GM21367 (cell line): Measurements from ENCODE around the gene CDH4.

Experiments
- ATAC-seq: cut with Tn5 transposase; IDR thresholded peaks from one replicate; pipeline ENCODE4 v1.9.1; 2021; ENCODE audit not compliant: unreplicated experiment

CDH4 gene

DNA sequence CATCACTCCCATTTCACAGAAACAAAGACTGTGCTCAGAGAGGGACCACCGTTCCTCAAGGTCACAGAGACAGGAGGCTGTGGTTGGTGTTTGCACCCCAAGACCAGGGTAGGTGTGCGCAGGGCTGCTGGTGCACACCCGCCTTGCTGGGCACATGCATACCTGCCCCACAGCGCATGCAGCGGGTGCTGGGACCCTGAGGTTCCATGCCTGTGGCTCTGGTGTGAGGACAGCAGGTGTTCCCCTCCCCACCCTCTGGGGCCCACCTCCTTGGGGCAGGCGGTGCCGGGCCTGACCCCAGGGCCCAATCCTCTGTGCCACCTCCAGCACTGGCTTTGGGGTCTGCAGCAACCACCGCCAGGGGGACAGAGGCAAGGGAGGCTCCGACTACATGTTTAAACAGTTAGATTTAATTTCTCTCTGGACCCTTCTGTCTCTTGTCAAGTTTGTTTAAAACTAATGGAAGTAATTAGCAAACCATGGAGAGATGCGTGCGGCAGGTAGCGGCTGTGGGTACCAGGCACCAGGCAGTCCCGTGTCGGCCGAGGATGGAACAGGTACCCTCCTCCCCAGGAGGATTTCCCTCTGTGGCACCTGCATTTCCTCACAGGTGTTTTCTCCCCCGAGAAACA, 485.9 kb downstream of the CDH4 start:
- ATAC-seq: no peak

DNA sequence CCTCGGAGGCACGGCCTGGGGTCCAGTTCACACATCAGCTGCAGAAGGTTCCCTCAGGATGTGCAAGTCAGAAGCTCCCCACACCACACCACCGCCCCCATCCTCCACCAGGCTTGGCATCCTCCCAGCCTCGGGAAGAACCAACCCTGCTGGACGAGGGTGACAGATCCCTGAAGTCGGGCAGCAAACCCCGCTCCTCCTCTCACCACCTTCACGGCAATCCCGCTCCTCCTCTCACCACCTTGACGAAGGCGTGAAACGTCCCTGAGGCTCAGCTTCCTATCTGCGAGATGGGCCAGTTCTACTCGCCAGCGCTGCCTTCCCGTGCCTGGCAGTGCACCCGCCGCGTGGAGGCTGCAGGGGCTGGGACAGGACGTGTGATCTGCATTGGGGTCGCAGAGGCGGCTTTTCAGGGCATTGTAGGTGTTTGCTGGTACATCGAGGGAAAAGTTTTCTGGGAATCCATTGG, 486.6 kb downstream of the CDH4 start:
- ATAC-seq: no peak

DNA sequence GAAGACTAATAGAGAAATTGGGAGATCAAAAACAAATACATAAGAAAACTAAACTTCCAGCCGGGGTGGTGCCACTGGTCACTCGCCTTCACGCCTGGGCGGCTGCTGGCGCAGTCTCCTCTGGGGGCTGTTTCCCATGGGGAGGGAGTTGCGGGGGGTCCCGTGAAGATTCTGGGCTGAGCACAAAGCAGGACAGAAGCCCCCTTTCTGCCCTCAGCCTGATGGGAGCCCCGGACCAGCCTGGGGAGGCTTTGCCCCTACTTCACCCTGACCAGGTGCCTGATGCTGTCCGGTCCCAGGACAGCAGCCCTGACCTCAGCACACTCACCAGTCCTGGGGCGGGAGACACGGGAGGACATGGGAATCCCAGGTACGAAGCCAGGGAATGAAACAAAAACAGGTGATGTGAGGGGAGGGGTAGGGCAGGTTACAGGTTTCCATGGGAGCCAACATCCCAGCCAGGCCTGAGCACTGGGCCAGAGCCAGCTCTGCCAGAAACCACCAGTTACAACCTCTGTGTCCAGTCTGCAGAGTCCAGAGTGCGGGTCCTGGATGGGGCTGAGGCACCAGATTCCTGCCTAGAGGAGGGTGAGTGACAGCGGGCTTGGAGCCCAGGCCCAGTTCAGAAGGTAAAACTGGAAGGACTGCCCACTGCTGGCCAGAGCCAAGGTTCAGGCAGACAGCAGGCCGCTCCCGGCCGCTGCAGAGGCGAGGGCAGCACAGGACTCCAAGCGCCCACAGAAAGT, 487.2 kb downstream of the CDH4 start:
- ATAC-seq: no peak

DNA sequence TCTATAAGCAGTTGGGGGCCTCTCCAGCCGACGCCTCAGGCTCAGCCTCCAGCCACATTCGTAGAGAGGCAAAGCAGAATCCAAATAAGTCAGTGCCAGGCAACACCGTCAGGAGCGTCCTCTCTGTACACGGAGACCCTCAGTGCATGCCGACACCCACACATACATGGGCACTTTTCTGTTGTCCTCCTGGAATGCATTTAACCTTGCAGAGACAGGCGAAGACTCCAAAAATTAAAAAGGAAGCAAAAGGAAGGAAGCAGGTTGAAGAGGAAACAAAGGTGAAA, 487.7 kb downstream of the CDH4 start:
- ATAC-seq: no peak

DNA sequence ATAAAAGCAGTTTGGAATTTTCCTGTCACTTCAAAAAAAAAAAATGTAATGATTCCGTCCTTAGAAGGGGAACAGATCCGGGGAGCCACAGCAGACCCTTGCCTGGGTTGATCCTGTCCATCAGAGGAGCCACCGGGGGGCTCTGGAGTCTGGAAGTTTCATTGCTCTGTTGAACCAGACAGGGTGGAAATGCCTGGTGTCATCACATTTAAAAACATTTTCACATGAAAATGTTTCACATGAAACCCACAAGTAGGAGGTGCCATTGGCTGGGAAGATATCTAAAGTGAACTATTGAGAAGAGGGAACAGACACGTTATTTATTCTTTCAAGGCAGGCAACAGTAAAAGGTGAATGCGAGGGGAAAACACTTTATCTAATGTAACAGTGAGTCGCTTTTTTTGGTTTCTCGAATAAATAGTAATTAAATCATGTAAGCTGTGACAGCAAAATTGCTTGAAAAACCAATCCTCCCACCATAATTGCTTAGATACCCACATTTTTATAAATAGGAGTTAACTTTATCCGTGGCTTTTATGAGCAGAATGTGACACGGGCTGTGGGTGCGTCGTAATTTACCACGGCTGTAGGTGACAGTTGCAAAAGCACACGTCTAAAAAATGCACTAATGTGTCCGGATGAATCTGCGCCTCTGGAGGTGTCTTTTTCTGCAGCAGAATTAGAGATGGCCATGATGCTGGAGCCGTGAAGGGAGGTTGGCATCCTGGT, 490.2 kb downstream of the CDH4 start:
- ATAC-seq: no peak

DNA sequence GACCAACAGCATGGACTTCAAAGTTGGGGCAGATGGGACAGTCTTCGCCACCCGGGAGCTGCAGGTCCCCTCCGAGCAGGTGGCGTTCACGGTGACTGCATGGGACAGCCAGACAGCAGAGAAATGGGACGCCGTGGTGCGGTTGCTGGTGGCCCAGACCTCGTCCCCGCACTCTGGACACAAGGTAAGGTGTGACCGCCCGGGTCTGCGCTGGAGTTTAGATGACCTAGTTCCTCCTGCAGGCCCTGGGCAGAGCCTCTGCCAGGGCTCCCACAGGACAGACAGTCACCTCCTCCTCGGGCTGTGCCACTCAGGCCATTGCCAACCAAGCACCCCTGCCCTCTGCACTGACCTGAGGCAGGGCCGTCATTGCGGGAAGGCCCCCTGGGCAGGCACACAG, 491.5 kb downstream of the CDH4 start:
- ATAC-seq: no peak

DNA sequence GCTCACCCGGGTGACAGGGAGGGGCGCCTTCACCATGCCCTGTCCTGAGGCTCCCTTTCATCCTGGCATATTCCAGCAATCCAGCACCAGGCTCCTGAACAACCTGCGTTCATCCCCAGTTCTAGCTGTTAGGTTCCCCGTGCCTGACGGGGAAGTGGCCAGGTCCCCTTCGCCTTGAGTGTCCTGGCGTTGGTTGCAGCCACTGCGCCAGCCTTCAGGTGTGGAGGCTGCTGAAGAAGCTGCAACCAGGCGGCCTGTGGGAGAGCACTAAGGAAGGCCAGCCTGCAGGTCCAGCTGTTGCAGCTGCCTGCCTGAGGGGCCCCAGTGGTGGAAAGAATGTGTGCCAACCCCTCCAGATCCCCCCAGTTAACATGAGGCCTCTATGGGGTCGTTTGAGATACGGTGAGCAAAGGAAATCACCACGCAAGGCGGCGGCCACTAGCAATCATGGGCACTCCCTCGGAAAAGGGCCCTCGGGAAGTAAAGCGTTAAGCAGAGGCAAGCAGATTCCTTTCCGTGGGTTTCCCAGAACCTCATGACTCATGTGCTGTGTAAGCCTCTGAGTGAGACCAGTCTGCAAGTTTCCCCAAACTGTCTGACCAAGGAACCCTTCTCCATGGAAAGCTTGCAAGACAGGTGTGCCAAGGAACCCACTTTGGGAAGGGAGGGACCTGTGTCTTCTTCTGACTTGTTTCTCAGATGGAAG, 492.8 kb downstream of the CDH4 start:
- ATAC-seq: no peak

DNA sequence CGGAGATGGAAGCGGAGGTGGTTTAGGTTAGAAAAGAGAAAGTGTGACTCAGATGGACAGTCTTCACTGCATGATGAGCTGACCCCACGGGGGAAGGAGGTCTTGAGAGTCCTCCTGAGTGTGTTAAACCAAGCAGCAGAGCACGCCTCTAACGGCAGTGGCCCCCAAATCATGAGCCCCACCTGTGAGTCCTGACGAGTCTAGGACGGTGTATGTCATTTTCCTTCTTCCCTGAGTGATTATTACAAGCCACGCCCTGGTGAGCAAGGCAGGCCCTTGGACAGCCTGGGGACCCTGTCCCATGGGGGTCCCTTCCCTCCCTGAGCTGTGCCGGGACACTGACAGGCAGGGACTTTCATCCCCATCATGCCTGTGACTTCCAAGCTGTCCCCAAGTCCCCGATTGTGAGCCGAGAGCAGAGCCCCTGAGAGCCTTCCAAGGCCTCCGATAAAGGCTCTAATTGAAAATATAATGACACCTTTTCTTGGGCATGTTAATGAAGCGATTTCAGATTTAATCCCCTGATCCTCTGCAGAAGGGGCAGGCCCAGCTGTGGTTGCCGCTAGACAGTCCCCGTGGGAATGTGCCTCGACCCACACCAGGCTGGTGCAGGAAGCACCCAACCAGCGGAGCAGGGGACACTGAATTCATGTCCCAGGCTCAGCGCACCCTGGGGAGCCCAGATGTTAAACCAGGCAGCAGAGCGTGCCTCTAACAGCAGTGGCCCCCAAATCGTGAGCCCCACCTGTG, 493.5 kb downstream of the CDH4 start:
- ATAC-seq: no peak

DNA sequence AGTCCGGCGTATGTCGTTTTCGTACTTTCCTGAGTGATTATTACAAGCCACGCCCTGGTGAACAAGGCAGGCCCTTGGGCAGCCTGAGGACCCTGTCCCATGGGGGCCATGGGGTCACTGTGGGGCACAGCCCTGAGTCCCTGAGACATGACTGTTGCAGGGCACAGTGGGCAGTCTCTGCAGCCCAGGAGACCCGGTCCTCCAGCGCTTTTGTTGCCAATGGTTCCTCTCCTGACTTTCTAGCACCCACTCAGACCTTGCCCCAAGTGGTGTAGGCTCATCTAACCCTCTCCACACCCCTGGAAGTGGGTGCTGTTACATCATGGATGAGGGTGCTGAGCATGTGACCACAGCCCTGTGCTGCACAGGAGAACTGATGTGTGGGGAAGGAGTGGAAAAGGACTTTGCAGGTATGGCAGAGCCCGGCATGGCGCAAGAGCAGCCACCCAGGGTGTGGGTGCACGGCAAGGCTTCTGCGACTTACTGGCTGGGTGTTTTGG, 494.1 kb downstream of the CDH4 start:
- ATAC-seq: no peak

DNA sequence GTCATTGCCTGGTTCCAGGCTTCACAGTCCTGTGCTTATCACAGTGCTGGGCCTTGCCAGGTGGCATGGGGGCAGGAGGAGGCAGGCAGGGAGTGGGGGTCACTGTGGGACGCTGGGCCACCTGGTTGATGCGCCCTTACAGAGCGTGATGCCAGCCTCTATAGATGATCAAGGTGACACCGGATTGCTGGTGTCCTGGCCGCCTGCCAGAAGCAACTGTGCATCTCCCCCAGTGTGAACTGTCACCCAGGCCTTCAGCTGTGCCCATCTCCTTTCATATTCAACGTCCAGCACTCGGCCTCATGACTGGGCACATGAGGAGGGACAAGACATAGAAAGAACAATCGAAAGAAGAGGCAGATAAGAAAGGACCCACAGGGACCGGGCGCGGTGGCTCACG, 494.7 kb downstream of the CDH4 start:
- no peak for ATAC-seq

DNA sequence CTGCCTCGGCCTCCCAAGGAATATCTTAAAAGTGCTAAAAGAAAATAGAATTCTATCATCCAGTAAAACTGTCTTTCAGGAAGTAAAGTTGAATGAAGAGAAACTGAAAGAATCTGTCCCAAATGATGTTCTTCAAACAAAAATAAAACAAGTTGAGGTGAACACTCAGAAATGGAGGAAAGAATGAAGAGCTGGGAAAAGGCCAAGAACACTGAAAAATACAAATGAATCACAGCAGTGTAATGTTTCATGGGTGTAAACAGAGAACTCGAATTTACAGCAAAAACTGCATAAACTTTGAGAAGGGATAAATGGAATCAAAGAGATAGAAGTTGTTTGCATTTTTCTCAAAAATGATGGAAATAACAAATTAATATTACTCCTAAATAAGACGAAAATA, 496.3 kb downstream of the CDH4 start:
- ATAC-seq: no peak

DNA sequence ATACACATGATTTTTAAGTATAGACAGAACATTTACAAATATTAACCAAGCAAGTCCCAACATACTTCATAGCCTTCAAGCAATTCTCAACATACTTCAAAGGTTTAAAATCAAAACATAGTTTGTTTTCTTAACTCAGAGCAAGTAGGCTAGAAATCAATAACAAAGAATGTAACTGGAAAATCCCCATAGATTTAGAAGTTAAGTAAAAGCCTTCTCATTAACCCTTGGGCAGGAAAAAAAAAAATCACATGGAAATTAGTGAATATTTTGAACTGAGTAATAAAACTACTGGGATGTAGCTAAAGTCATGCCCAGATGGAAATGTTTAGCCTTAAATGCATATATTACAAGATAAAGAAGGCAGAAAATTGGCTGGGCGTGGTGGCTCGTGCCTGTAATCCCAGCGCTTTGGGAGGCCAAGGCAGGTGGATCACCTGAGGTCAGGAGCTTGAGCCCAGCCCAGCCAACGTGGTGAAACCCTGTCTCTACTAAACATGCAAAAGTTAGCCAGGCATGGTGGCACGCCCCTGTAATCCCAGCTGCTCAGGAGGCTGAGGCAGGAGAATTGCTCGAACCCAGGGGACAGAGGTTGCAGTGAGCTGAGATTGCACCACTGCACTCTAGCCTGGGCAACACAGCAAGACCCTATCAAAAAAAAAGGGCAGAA, 497.5 kb downstream of the CDH4 start:
- no peak for ATAC-seq

DNA sequence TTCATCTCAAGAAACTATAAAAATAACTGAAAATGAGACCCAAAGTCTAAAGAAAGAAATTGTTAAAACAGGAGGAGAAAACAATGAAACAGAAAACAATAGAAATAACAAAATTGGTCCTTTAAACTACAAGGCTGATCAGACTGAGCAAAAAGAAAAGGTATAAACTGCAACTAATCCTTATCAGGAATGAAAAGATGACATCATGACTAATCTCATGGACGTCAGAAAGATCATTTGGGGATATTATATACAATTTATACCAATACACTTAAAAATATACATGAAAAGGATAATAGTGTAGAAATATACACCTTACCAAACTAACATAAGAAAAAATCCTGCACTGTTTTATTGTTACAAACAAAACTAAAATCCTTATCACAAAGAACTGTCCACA, 498.0 kb downstream of the CDH4 start:
- no peak for ATAC-seq

DNA sequence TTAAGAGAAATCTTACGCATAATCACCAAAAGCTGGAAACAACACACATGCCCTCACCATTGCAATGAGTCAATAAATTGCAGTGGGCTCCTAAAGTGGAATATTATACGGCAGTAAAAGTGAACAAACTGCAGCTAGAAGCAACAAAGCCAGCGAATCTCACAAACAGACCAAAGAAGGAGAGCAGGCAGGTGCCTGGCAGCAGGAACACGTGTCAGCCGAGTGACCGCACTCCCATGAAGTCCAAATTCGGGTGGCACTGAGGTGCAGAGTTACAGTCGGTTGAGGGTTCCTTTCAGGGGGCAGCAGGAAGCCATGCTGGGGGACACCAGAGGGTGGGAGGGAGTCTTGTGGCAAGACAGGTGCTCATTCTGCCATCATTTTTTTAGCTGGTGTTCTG, 500.5 kb downstream of the CDH4 start:
- ATAC-seq: no peak

DNA sequence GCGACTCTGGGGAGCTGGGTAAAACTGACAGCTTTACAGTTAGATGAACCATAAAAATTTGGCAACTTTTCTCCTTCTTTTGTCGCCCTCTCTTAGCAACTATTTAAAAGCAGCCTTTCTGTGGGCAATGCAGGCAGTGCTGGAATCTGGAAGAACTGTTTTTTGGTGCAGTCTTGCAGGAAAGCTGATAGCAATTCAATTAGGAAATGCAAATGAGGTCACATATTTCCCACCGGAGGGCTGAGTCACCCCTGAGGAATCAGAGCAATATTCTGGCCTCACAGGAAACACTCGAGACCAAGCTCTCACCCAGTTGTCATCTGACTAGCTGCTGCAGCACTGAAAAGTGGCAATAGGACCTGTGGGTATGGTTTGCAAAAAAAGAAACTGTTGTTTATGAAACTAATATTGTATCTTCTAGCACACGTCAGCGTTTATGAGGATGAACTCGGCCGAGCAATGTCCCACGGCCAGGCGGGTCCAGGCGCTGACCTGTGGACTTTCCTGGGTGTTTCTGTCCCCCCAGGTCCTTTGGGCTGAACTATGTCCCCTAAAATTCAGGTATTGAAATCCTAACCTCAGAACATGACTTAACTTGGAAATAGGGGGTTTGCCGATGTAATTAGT, 501.4 kb downstream of the CDH4 start:
- ATAC-seq: no peak

DNA sequence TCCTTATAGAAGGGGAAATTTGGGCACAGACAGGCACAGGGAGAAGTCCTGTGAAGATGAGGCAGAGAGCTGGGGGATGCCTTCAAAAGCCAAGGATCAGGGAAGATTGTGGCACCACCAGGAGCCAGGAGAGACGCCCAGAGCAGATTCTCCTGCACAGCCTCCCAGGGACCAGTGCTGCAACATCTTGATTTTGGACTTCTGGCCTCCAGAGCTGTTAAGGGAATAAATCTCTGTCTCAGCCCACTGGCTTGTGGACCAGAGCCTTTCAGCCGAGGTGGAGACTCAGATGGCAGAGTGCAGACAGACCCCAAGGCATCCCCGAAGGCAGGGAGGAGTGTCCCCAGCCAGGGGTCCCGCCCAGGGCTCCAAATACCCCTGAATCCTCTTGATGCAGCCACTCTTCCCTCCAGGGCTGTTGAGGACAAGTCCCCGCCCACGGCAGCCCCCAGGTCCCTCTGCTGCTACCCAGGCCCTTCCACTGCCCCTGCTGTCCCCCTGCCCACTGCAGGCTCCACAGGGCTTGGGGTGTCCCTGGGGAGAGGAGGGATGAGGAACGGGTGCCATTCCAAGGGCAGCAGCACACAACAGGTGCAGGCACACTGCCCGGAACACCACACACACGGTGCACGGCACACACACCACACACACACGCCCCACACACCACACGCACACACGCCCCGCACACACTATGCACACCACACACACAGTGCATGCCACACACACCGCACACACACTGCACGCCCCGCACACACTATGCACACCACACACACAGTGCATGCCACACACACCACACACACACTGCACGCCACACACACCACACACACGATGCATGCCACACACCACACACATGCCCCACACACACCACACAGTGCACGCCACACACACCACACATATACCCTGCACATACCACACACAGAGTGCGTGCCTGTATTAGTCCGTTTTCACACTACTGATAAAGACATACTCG, 502.2 kb downstream of the CDH4 start:
- ATAC-seq: no peak

DNA sequence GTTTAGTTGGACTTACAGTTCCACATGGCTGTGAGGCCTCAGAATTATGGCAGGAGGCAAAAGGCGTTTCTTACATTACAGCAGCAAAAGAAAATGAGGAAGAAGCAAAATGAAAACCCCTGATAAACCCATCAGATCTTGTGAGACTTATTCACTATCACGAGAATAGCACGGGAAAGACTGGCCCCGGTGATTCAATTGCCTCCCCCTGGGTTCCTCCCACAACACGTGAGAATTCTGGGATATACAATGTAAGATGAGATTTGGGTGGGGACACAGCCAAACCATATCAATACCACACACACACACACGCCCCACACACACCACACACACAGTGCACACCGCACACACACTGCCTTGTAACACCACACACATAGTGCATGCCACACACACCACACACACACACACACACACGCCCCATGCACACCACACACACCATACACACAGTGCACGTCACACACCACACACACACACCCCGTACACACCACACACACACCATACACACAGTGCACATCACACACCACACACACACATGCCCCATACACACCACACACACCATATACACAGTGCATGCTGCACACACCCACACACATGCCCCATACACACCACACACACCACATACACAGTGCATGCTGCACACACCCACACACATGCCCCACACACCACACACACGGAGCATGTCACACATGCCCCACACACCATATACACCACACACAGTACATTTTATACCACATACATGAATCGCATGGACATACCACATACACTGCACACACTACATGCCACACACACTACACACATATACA, 503.1 kb downstream of the CDH4 start:
- no peak for ATAC-seq
